HT1080 (cell line): Measurements from ENCODE around the gene TNFAIP3. TPM values are rescaled to one million over a fixed set of nuclear protein-coding genes. Genes with fewer than 3 reads are reported as not detected.
"Not testable (repeated sequence)": the region's sequence is repeated elsewhere in the genome, so short reads cannot be mapped to it uniquely, and the experiment has no call there.

Experiments
- DNase-seq: peaks from one replicate; pipeline ENCODE4 v3.0.0-alpha.2; 2015; ENCODE audit warnings: low read depth
- total RNA-seq: library from RNA; depleted of rRNA; stranded (reverse); fragments of >200 nt; shearing (Covaris generic); gene quantifications from 2 replicates; pipeline ENCODE4 v1.2.3, GENCODE V29; 2014

TNFAIP3 gene
- total RNA-seq, 1 experiment from 2014 or later, result 2.0 TPM

GRCh38 chr6:137878029-137878428 is 11.0 kb downstream of the TNFAIP3 start:
- no peak for DNase-seq

GRCh38 chr6:137878486-137879285 is 11.6 kb downstream of the TNFAIP3 start:
- no peak for DNase-seq

GRCh38 chr6:137879299-137879698 is 12.2 kb downstream of the TNFAIP3 start:
- DNase-seq, result no peak

- no peak for DNase-seq
These were observed 13.1 kb downstream of the TNFAIP3 start for GRCh38 chr6:137879885-137880745.

GRCh38 chr6:137880746-137881521 is 13.9 kb downstream of the TNFAIP3 start:
- no peak for DNase-seq

- DNase-seq, result no peak
These were observed 14.4 kb downstream of the TNFAIP3 start for GRCh38 chr6:137881522-137881886.

GRCh38 chr6:137882225-137882961 is 15.3 kb downstream of the TNFAIP3 start:
- no peak for DNase-seq

- DNase-seq, result no peak
These were observed 16.5 kb downstream of the TNFAIP3 start for GRCh38 chr6:137883400-137884148.

GRCh38 chr6:137884149-137884909 is 17.3 kb downstream of the TNFAIP3 start:
- DNase-seq, result no peak

GRCh38 chr6:137884910-137885229 is 17.8 kb downstream of the TNFAIP3 start:
- DNase-seq, result not testable (repeated sequence)

- DNase-seq, result not testable (repeated sequence)
These were observed 19.2 kb downstream of the TNFAIP3 start for GRCh38 chr6:137886226-137886625.

- peak; percentile 13 for DNase-seq
These were observed 24.0 kb downstream of the TNFAIP3 start for GRCh38 chr6:137890983-137891537.

- no peak for DNase-seq
These were observed 25.2 kb downstream of the TNFAIP3 start for GRCh38 chr6:137892271-137892708.

- DNase-seq, result no peak
These were observed 26.1 kb downstream of the TNFAIP3 start for GRCh38 chr6:137893181-137893580.

- no peak for DNase-seq
These were observed 26.7 kb downstream of the TNFAIP3 start for GRCh38 chr6:137893726-137894125.

GRCh38 chr6:137894378-137894777 is 27.3 kb downstream of the TNFAIP3 start:
- not testable (repeated sequence) for DNase-seq

GRCh38 chr6:137894779-137895385 is 27.8 kb downstream of the TNFAIP3 start:
- DNase-seq, result no peak

GRCh38 chr6:137896647-137897046 is 29.6 kb downstream of the TNFAIP3 start:
- DNase-seq, result no peak

- DNase-seq, result no peak
These were observed 33.8 kb downstream of the TNFAIP3 start for GRCh38 chr6:137900815-137901214.
